HG03558 (cell line): ENCODE data around the gene SLC17A2.

Source experiments
- ATAC-seq: cut with Tn5 transposase; IDR thresholded peaks from one replicate; pipeline ENCODE4 v1.9.1; 2021; ENCODE audit warnings: moderate number of reproducible peaks; ENCODE audit not compliant: unreplicated experiment; ENCODE audit errors: extremely low read depth

Gene SLC17A2

GRCh38 chr6:25889877-25890853, 40.3 kb downstream of the SLC17A2 start:
- ATAC-seq, result no peak

- no peak for ATAC-seq
Measured at GRCh38 chr6:25888626-25889025, 41.9 kb downstream of the SLC17A2 start.

GRCh38 chr6:25886066-25886465, 44.4 kb downstream of the SLC17A2 start:
- ATAC-seq, result no peak

- no peak for ATAC-seq
Measured at GRCh38 chr6:25883991-25884390, 46.5 kb downstream of the SLC17A2 start.

GRCh38 chr6:25883536-25883935, 47.0 kb downstream of the SLC17A2 start:
- ATAC-seq, result no peak

- no peak for ATAC-seq
Measured at GRCh38 chr6:25882051-25882496, 48.4 kb downstream of the SLC17A2 start.

- ATAC-seq, result no peak
Measured at GRCh38 chr6:25880601-25881000, 49.9 kb downstream of the SLC17A2 start.

GRCh38 chr6:25878721-25879322, 51.7 kb downstream of the SLC17A2 start:
- no peak for ATAC-seq

- ATAC-seq, result no peak
Measured at GRCh38 chr6:25875926-25876602, 54.4 kb downstream of the SLC17A2 start.

GRCh38 chr6:25875563-25875905, 55.0 kb downstream of the SLC17A2 start:
- no peak for ATAC-seq

GRCh38 chr6:25874822-25875562, 55.5 kb downstream of the SLC17A2 start:
- no peak for ATAC-seq

GRCh38 chr6:25874118-25874517, 56.4 kb downstream of the SLC17A2 start, which contains the start of gene SLC17A3:
Gene SLC17A3 (minus strand): TSS chr6:25874243. CDS start chr6:25868387, 5,856 bp downstream.
- no peak for ATAC-seq

GRCh38 chr6:25872814-25873213, 57.7 kb downstream of the SLC17A2 start:
- ATAC-seq, result no peak

- no peak for ATAC-seq
Measured at GRCh38 chr6:25869840-25870239, 60.7 kb downstream of the SLC17A2 start.

GRCh38 chr6:25868436-25869183, 61.9 kb downstream of the SLC17A2 start:
- no peak for ATAC-seq

GRCh38 chr6:25866011-25866410, 64.5 kb downstream of the SLC17A2 start:
- no peak for ATAC-seq

- no peak for ATAC-seq
Measured at GRCh38 chr6:25863360-25863759, 67.1 kb downstream of the SLC17A2 start.
